ENCODE results near the gene MLST8.

- no peak for TF ChIP-seq POLR2A (IDR thresholded peaks at IDR 0.05)
- TF ChIP-seq CTCF (IDR thresholded peaks at IDR 0.05) = no peak
- TF ChIP-seq POLR2AphosphoS5 (IDR thresholded peaks at IDR 0.05) = no peak
- TF ChIP-seq EP300 (IDR thresholded peaks at IDR 0.05) = no peak
These were observed 21.6 kb upstream of the MLST8 start for GRCh38 chr16:2183671-2184070.
